ENCODE results near the gene ZWILCH.

DNA sequence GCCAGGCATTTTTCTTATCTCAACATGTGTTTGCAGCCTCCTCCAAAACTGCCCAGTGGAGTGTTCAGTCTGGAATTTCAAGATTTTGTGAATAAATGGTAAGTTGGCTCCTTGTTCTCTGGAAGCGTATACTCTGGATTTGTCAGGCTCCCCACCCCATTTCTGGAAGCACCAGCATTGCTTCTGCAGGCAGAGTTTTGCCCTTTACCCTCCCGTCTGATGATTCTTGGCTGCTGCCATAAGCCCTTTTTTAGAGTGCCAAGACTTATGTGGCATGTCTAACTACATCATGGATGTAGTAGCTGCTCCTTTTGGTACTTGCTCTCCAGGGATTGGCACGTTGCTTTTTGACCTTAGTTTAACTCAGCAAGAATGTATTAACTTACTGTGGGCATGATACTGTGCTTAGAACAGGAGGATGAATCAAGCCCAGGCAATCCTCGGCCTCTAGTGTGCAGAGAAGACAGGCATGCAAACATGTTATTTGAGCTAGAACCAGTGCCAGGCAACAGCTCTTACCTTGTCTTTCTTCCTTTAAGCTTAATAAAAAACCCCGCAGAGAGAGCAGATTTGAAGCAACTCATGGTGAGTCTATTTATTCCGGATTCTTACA is 15.8 kb upstream of the ZWILCH start:
- TF ChIP-seq YY1 (IDR thresholded peaks at IDR 0.05; ENCODE audit: insufficient read depth, insufficient read length) (no peak), ZNF274 (IDR thresholded peaks at IDR 0.05; ENCODE audit: low read depth, low read length) (no peak), SUZ12 (IDR thresholded peaks at IDR 0.05; ENCODE audit: extremely low read depth, insufficient read depth, insufficient read length) (no peak)
